HFFc6 (cell line): ENCODE data around the gene ABCF2. TPM values are rescaled to one million over a fixed set of nuclear protein-coding genes. Genes with fewer than 3 reads are reported as not detected.

Source experiments
- DNase-seq: peaks from one replicate; pipeline ENCODE4 v3.0.0-alpha.2; 2018
- H3K27ac Mint-ChIP-seq: 2 replicates; pipeline ENCODE4 v1.8.0; 2020; ENCODE audit warnings: mild to moderate bottlenecking, mixed read lengths
- H3K27me3 Mint-ChIP-seq: 2 replicates; pipeline ENCODE4 v1.8.0; 2021; ENCODE audit warnings: mild to moderate bottlenecking, moderate library complexity, mixed read lengths; ENCODE audit not compliant: insufficient read depth
- H3K36me3 Mint-ChIP-seq: 2 replicates; pipeline ENCODE4 v1.8.0; 2021; ENCODE audit warnings: low read depth, mixed read lengths
- H3K4me1 Mint-ChIP-seq: 2 replicates; pipeline ENCODE4 v1.8.0; 2020; ENCODE audit warnings: low read depth, mixed read lengths
- H3K4me3 Mint-ChIP-seq: 2 replicates; pipeline ENCODE4 v1.8.0; 2020; ENCODE audit warnings: mild to moderate bottlenecking, moderate library complexity, mixed read lengths
- H3K9me3 Mint-ChIP-seq: 2 replicates; pipeline ENCODE4 v1.8.0; 2020; ENCODE audit warnings: mild to moderate bottlenecking, mixed read lengths
- CTCF ChIP-seq: fragments of 200-600 bp; sonication (generic); IDR thresholded peaks from 2 replicates; pipeline ENCODE4 v1.5.0; 2021; ENCODE audit warnings: antibody characterized with exemption, mild to moderate bottlenecking
- total RNA-seq, 6 experiments: library from RNA; stranded (reverse); fragmentation: NEBNext Ultra II Directional; extraction: Animal tissue kit (Norgen Biotek cat#: 25700); gene quantifications; 2 replicates in 1 of 6; 3 replicates in 5 of 6; pipeline ENCODE4 v1.2.3, GENCODE V29; 2021

Gene ABCF2
- total RNA-seq, 6 experiments from 2014 or later = 63.8 to 79.7 (median 67.8) TPM

DNA sequence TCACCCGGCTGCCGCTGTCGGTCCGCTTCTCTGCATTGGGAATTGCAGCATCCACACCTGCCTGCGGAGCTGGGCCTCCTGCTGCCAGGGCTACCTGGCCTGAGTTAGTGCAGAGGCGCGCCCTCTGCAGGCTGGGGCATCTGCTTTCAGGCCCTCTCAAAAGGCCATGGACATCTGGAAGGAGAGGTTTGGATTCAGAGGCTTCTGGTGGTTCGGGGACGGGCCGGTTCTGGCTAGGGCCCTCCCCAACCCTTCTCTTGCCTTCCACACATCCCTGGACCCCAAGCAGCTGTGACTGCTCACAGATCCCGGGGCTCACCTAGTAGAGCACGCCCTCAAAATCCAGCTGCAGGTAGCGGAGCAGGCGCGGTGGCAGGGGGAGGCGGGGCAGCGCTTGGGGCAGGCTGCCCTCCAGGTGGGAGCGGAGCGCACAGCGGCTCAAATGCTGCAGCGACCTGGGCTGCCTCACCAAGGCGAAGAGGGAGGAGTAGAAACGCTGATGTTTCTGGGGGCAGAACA, 51.2 kb downstream of the ABCF2 start:
- Mint-ChIP-seq H3K27me3 (peaks cover 45% of the 10 kb centered on the region), H3K4me1 (peaks cover 7% of the 10 kb centered on the region), H3K27ac (no peak overlapping the region), H3K4me3 (no peak overlapping the region), H3K36me3 (no peaks in the 10 kb centered on the region), H3K9me3 (no peaks in the 10 kb centered on the region)
- no peak for DNase-seq
- peak; percentile 26; the same call in 1 of the 2 replicates for TF ChIP-seq CTCF

- no peak for DNase-seq
- Mint-ChIP-seq H3K36me3 (no peaks in the 10 kb centered on the region), H3K27ac (no peak overlapping the region), H3K9me3 (no peaks in the 10 kb centered on the region), H3K4me3 (no peak overlapping the region), H3K27me3 (peaks cover 48% of the 10 kb centered on the region), H3K4me1 (peaks cover 7% of the 10 kb centered on the region)
- TF ChIP-seq CTCF = no peak; the same call in 1 of the 2 replicates
Observed at GRCh38 chr7:151175047-151175792, 51.8 kb downstream of the ABCF2 start.

DNA sequence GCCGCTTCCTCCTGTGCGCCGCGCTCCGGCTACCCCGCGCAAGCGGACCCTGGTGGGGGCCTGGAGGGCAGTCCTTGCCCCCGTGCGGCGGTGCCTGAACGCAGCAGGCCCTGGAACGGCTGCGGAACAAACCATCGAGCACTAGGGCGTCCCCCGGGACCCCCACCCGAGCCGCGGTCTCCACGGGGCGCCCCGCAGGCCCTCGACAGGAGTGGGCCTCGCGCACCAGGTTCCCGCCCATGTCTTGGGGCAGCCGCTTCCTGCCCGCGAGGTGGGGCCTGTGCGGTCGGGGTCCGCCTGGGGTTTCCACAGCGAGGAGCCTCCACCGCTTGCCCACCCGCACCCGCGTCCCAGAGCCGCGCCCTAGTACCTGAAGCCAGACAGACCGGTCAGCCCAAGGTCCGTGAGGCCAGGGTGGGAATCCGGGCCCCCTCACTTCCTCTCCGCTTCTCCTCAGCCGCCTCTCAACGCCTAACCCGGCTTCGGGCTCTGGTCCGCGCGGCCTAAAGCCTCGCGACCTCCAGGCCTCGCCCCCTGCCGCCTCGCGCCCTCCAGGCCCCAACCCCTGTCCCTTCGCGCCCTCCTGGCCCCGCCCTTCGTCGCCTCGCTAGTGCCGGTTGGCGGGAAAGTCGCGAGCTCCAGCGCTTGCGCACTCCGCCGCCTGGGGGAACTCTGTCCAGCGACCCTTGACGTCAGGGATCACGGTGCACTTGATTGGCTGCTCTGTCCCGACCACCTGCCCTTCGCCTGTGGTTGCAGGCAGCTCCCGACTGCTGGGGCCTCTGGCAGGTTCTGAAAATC, 52.6 kb downstream of the ABCF2 start:
- no peak for TF ChIP-seq CTCF
- no peak for DNase-seq
- H3K4me3 Mint-ChIP-seq = no peak overlapping the region

GRCh38 chr7:151173386-151174245, 53.4 kb downstream of the ABCF2 start:
- DNase-seq = no peak
- Mint-ChIP-seq H3K27me3 (peaks cover 51% of the 10 kb centered on the region), H3K4me1 (peaks cover 8% of the 10 kb centered on the region), H3K27ac (no peak overlapping the region), H3K36me3 (no peaks in the 10 kb centered on the region), H3K9me3 (no peaks in the 10 kb centered on the region), H3K4me3 (no peak overlapping the region)
- TF ChIP-seq CTCF = no peak

More for the DNA sequence above, 52.6 kb downstream of the ABCF2 start:
- no peaks in the 10 kb centered on the region for H3K9me3 Mint-ChIP-seq
- no peaks in the 10 kb centered on the region for H3K36me3 Mint-ChIP-seq
- peaks cover 7% of the 10 kb centered on the region for H3K4me1 Mint-ChIP-seq
- no peak overlapping the region for H3K27ac Mint-ChIP-seq
- H3K27me3 Mint-ChIP-seq = peaks cover 48% of the 10 kb centered on the region
